WERI-Rb-1 (cell line): ENCODE measurements around the gene C1QL2.

Source experiments
- DNase-seq: peaks from one replicate; pipeline ENCODE4 v3.0.0-alpha.2; 2020
- H3K27ac ChIP-seq: fragments of 250-450 bp; sonication (Bioruptor Pico); 2 replicates; pipeline ENCODE4 v1.5.1; 2020; ENCODE audit warnings: mild to moderate bottlenecking, moderate library complexity
- H3K27me3 ChIP-seq: fragments of 250-450 bp; sonication (Bioruptor Pico); 2 replicates; pipeline ENCODE4 v1.5.1; 2021; ENCODE audit warnings: mild to moderate bottlenecking, low read depth, moderate library complexity; ENCODE audit not compliant: insufficient read depth, severe bottlenecking
- H3K36me3 ChIP-seq: fragments of 250-450 bp; sonication (Bioruptor Pico); 2 replicates; pipeline ENCODE4 v1.5.1; 2020; ENCODE audit warnings: mild to moderate bottlenecking, moderate library complexity
- H3K4me3 ChIP-seq: 2 replicates; pipeline ENCODE4 v1.5.1; 2011; ENCODE audit warnings: low read depth, mild to moderate bottlenecking, control low read depth, low read length
- H3K9me3 ChIP-seq: fragments of 250-450 bp; sonication (Bioruptor Pico); 2 replicates; pipeline ENCODE4 v1.5.1; 2021; ENCODE audit warnings: mild to moderate bottlenecking, moderate library complexity; ENCODE audit not compliant: severe bottlenecking
- CTCF ChIP-seq: IDR thresholded peaks from 2 replicates; pipeline ENCODE4 v1.5.1; 2011; ENCODE audit warnings: low read depth, mild to moderate bottlenecking, control low read depth, inconsistent platforms, low read length

C1QL2 gene

GRCh38 chr2:119114266-119114665 is 44.3 kb downstream of the C1QL2 start:
- Histone ChIP-seq H3K9me3 (no peaks in the 10 kb centered on the region), H3K4me3 (no peak overlapping the region), H3K27ac (no peak overlapping the region), H3K36me3 (no peaks in the 10 kb centered on the region), H3K27me3 (no peaks in the 10 kb centered on the region)
- no peak for TF ChIP-seq CTCF
- no peak for DNase-seq

- no peak overlapping the region for H3K27ac ChIP-seq
- no peaks in the 10 kb centered on the region for H3K27me3 ChIP-seq
- no peak for DNase-seq
- no peaks in the 10 kb centered on the region for H3K36me3 ChIP-seq
- no peak overlapping the region for H3K4me3 ChIP-seq
- H3K9me3 ChIP-seq: no peaks in the 10 kb centered on the region
- TF ChIP-seq CTCF: no peak
Measured at GRCh38 chr2:119113489-119113770, 45.1 kb downstream of the C1QL2 start.

GRCh38 chr2:119112770-119113488 is 45.6 kb downstream of the C1QL2 start:
- H3K9me3 ChIP-seq: no peaks in the 10 kb centered on the region
- H3K27ac ChIP-seq: no peak overlapping the region
- no peaks in the 10 kb centered on the region for H3K27me3 ChIP-seq
- DNase-seq: no peak
- no peak overlapping the region for H3K4me3 ChIP-seq
- no peaks in the 10 kb centered on the region for H3K36me3 ChIP-seq
- no peak for TF ChIP-seq CTCF

- no peak for DNase-seq
- Histone ChIP-seq H3K4me3 (no peak overlapping the region), H3K9me3 (no peaks in the 10 kb centered on the region), H3K27me3 (no peaks in the 10 kb centered on the region), H3K36me3 (no peaks in the 10 kb centered on the region), H3K27ac (no peak overlapping the region)
- no peak for TF ChIP-seq CTCF
Measured at GRCh38 chr2:119112230-119112629, 46.3 kb downstream of the C1QL2 start.

GRCh38 chr2:119111115-119111975 is 47.2 kb downstream of the C1QL2 start:
- DNase-seq: no peak
- no peaks in the 10 kb centered on the region for H3K9me3 ChIP-seq
- no peaks in the 10 kb centered on the region for H3K36me3 ChIP-seq
- no peaks in the 10 kb centered on the region for H3K27me3 ChIP-seq
- no peak for TF ChIP-seq CTCF
- no peak overlapping the region for H3K27ac ChIP-seq
- H3K4me3 ChIP-seq: no peak overlapping the region
